Measurements from ENCODE around the gene ABCB8.

DNA sequence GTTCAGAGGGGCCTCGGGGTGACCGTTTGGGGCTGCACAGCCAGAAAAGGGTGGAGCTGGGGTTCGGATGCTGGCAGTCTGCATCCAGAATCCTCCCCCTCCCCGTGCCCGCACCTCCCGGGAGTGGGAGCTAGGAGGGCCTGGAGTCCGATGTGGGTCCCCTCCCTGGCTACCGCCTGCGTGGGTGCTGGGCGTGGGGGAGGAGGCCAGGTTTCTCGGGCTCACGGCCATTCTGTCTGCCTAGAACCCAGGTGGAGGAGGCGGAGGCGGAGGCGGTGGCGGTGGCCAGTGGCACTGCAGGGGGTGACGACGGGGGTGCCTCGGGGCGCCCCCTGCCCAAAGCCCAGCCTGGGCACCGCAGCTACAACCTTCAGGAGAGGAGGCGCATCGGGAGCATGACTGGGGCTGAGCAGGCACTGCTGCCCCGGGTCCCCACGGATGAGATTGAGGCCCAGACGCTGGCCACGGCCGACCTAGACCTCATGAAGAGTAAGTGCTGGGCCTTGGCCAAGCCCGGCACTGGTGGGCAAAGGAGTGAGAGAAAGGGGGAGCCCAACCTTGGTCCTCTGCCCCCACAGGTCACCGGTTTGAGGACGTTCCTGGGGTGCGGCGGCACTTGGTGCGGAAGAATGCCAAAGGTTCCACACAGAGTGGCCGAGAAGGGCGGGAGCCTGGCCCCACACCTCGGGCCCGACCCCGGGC, 38.2 kb downstream of the ABCB8 start:
- TF ChIP-seq, protein P1, sequence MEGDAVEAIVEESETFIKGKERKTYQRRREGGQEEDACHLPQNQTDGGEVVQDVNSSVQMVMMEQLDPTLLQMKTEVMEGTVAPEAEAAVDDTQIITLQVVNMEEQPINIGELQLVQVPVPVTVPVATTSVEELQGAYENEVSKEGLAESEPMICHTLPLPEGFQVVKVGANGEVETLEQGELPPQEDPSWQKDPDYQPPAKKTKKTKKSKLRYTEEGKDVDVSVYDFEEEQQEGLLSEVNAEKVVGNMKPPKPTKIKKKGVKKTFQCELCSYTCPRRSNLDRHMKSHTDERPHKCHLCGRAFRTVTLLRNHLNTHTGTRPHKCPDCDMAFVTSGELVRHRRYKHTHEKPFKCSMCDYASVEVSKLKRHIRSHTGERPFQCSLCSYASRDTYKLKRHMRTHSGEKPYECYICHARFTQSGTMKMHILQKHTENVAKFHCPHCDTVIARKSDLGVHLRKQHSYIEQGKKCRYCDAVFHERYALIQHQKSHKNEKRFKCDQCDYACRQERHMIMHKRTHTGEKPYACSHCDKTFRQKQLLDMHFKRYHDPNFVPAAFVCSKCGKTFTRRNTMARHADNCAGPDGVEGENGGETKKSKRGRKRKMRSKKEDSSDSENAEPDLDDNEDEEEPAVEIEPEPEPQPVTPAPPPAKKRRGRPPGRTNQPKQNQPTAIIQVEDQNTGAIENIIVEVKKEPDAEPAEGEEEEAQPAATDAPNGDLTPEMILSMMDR (IDR thresholded peaks at IDR 0.05) = no peak
- TF ChIP-seq POLR2A (IDR thresholded peaks at IDR 0.05) = no peak
